A673 (cell line): ENCODE measurements around the gene BACE2.

Experiments
- EZH2 ChIP-seq: fragments of 200-600 bp; sonication (generic); IDR thresholded peaks from 2 replicates; pipeline ENCODE4 v1.6.1; 2017; ENCODE audit warnings: borderline replicate concordance, low read depth, mild to moderate bottlenecking, mixed read lengths, antibody characterized with exemption, low read length; ENCODE audit not compliant: poor library complexity, severe bottlenecking
- TF ChIP-seq, protein P1 (sequence below): fragments of 300-800, 200-600 bp; sonication (generic); conservative IDR thresholded peaks from 2 replicates; pipeline ENCODE4 v1.5.1; 2017; ENCODE audit warnings: low read depth, mild to moderate bottlenecking, antibody characterized with exemption, low read length, moderate library complexity, mixed read lengths

DNA sequence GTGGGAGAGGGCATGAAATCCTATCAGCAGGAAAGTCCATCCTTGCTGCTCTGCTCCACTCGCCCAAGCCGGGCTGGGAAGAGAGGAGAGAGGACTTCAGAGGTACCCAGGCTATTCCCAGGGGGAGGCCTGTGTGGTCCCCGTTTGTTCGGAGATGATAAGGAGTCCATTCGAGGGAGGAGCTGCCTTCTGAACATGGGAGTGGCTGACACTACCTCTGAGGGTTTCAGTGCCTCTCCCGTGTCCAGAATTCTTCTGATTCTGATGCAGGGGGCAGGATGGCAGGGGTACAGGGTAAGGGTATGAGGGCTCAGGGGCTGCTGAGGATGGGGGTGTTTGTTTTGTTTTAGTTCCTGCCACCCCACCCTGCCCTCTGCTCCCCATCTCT lies 40.4 kb downstream of the BACE2 start:
- TF ChIP-seq, protein P1, sequence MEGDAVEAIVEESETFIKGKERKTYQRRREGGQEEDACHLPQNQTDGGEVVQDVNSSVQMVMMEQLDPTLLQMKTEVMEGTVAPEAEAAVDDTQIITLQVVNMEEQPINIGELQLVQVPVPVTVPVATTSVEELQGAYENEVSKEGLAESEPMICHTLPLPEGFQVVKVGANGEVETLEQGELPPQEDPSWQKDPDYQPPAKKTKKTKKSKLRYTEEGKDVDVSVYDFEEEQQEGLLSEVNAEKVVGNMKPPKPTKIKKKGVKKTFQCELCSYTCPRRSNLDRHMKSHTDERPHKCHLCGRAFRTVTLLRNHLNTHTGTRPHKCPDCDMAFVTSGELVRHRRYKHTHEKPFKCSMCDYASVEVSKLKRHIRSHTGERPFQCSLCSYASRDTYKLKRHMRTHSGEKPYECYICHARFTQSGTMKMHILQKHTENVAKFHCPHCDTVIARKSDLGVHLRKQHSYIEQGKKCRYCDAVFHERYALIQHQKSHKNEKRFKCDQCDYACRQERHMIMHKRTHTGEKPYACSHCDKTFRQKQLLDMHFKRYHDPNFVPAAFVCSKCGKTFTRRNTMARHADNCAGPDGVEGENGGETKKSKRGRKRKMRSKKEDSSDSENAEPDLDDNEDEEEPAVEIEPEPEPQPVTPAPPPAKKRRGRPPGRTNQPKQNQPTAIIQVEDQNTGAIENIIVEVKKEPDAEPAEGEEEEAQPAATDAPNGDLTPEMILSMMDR = no peak
- no peak for TF ChIP-seq EZH2
